HEK293T (cell line): Measurements from ENCODE around the gene PELI2.

Experiments
- ARNT ChIP-seq: fragments of 450-650 bp; IDR thresholded peaks from 2 replicates; pipeline ENCODE4 v1.6.1; 2017; ENCODE audit warnings: mild to moderate bottlenecking
- BHLHE40 ChIP-seq: fragments of 450-650 bp; IDR thresholded peaks from 2 replicates; pipeline ENCODE4 v1.6.1; 2016; ENCODE audit warnings: mild to moderate bottlenecking, moderate library complexity, borderline replicate concordance
- CTBP1 ChIP-seq: fragments of 450-650 bp; IDR thresholded peaks from 2 replicates; pipeline ENCODE4 v1.6.1; 2016; ENCODE audit warnings: borderline replicate concordance
- FOXK2 ChIP-seq: fragments of 450-650 bp; IDR thresholded peaks from 2 replicates; pipeline ENCODE4 v1.6.1; 2016; ENCODE audit warnings: mild to moderate bottlenecking
- FOXM1 ChIP-seq: fragments of 450-650 bp; IDR thresholded peaks from 2 replicates; pipeline ENCODE4 v1.6.1; 2017; ENCODE audit warnings: mild to moderate bottlenecking, borderline replicate concordance
- L3MBTL2 ChIP-seq: fragments of 450-650 bp; conservative IDR thresholded peaks from 2 replicates; pipeline ENCODE4 v1.6.1; 2016; ENCODE audit warnings: mild to moderate bottlenecking
- LEF1 ChIP-seq: fragments of 450-650 bp; IDR thresholded peaks from 2 replicates; pipeline ENCODE4 v1.6.1; 2017; ENCODE audit warnings: mild to moderate bottlenecking, borderline replicate concordance
- NFRKB ChIP-seq: fragments of 450-650 bp; IDR thresholded peaks from 2 replicates; pipeline ENCODE4 v1.6.1; 2016; ENCODE audit warnings: mild to moderate bottlenecking, moderate library complexity
- PKNOX1 ChIP-seq: fragments of 450-650 bp; IDR thresholded peaks from 2 replicates; pipeline ENCODE4 v1.6.1; 2016
- SP1 ChIP-seq: fragments of 450-650 bp; IDR thresholded peaks from 2 replicates; pipeline ENCODE4 v1.6.1; 2017
- SUZ12 ChIP-seq: fragments of 450-650 bp; IDR thresholded peaks from 2 replicates; pipeline ENCODE4 v1.6.1; 2016; ENCODE audit warnings: mild to moderate bottlenecking
- ZNF384 ChIP-seq: fragments of 450-650 bp; IDR thresholded peaks from 2 replicates; pipeline ENCODE4 v1.6.1; 2016

GRCh38 chr14:56199982-56200577 is 81.9 kb downstream of the PELI2 start:
- TF ChIP-seq NFRKB (no peak), ZNF384 (no peak), FOXM1 (no peak), LEF1 (no peak), ARNT (no peak), PKNOX1 (no peak), SP1 (no peak), BHLHE40 (no peak), L3MBTL2 (no peak), FOXK2 (no peak), SUZ12 (no peak), CTBP1 (no peak)
